Ishikawa (cell line): Measurements from ENCODE around the gene ST6GALNAC4.

Source experiments
- CEBPB ChIP-seq: IDR thresholded peaks from 2 replicates; pipeline ENCODE4 v1.6.1; 2012
- EGR1 ChIP-seq: IDR thresholded peaks from 2 replicates; pipeline ENCODE4 v1.6.1; 2012
- EP300 ChIP-seq: IDR thresholded peaks from 2 replicates; pipeline ENCODE4 v1.6.1; 2012; ENCODE audit warnings: borderline replicate concordance
- NFIC ChIP-seq: IDR thresholded peaks from 2 replicates; pipeline ENCODE4 v1.6.1; 2012
- RAD21 ChIP-seq: IDR thresholded peaks from 2 replicates; pipeline ENCODE4 v1.6.1; 2012; ENCODE audit warnings: low read depth
- TAF1 ChIP-seq: IDR thresholded peaks from 2 replicates; pipeline ENCODE4 v1.6.1; 2012; ENCODE audit warnings: low read depth, mild to moderate bottlenecking
- TCF12 ChIP-seq: IDR thresholded peaks from 2 replicates; pipeline ENCODE4 v1.6.1; 2012; ENCODE audit warnings: low read depth
- YY1 ChIP-seq: IDR thresholded peaks from 2 replicates; pipeline ENCODE4 v1.6.1; 2012; ENCODE audit warnings: low read depth
- ZBTB7A ChIP-seq: IDR thresholded peaks from 2 replicates; pipeline ENCODE4 v1.6.1; 2012; ENCODE audit warnings: low read depth
- TF ChIP-seq, protein P1 (sequence below): IDR thresholded peaks from 2 replicates; pipeline ENCODE4 v1.6.1; 2012
- TF ChIP-seq, protein P2 (sequence below): IDR thresholded peaks from 2 replicates; pipeline ENCODE4 v1.6.1; 2012; ENCODE audit warnings: low read depth, mild to moderate bottlenecking
- TF ChIP-seq, protein P3 (sequence below): IDR thresholded peaks from 2 replicates; pipeline ENCODE4 v1.6.1; 2012

DNA sequence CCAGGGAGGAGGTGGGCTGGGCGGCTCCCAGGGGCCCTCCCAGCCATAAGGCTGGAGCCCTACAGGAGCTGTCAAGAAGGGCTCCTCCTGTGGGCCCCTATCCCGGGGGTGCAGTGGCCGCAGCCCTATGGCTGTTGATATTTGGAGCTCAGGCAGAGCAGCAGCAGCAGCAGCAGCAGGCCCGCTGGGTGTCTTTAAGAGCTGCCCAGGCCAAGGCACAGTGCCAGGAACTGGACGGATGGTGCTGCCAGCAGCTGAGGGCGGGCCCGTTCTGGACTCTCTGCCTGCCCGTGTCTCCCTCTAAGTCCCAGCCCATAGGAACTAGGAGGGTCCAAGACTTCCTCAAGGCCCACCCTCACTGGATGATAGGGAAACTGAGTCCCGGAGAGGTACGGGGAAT lies 43.0 kb downstream of the ST6GALNAC4 start:
- TF ChIP-seq, protein P1, sequence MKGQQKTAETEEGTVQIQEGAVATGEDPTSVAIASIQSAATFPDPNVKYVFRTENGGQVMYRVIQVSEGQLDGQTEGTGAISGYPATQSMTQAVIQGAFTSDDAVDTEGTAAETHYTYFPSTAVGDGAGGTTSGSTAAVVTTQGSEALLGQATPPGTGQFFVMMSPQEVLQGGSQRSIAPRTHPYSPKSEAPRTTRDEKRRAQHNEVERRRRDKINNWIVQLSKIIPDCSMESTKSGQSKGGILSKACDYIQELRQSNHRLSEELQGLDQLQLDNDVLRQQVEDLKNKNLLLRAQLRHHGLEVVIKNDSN: no peak
- TF ChIP-seq TCF12: no peak
- TF ChIP-seq, protein P2, sequence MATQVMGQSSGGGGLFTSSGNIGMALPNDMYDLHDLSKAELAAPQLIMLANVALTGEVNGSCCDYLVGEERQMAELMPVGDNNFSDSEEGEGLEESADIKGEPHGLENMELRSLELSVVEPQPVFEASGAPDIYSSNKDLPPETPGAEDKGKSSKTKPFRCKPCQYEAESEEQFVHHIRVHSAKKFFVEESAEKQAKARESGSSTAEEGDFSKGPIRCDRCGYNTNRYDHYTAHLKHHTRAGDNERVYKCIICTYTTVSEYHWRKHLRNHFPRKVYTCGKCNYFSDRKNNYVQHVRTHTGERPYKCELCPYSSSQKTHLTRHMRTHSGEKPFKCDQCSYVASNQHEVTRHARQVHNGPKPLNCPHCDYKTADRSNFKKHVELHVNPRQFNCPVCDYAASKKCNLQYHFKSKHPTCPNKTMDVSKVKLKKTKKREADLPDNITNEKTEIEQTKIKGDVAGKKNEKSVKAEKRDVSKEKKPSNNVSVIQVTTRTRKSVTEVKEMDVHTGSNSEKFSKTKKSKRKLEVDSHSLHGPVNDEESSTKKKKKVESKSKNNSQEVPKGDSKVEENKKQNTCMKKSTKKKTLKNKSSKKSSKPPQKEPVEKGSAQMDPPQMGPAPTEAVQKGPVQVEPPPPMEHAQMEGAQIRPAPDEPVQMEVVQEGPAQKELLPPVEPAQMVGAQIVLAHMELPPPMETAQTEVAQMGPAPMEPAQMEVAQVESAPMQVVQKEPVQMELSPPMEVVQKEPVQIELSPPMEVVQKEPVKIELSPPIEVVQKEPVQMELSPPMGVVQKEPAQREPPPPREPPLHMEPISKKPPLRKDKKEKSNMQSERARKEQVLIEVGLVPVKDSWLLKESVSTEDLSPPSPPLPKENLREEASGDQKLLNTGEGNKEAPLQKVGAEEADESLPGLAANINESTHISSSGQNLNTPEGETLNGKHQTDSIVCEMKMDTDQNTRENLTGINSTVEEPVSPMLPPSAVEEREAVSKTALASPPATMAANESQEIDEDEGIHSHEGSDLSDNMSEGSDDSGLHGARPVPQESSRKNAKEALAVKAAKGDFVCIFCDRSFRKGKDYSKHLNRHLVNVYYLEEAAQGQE: no peak
- TF ChIP-seq, protein P3, sequence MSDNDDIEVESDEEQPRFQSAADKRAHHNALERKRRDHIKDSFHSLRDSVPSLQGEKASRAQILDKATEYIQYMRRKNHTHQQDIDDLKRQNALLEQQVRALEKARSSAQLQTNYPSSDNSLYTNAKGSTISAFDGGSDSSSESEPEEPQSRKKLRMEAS: no peak
- no peak for TF ChIP-seq NFIC
- no peak for TF ChIP-seq EGR1
- no peak for TF ChIP-seq CEBPB
- no peak for TF ChIP-seq YY1
- no peak for TF ChIP-seq EP300
- TF ChIP-seq TAF1: no peak
- TF ChIP-seq RAD21: no peak
- no peak for TF ChIP-seq ZBTB7A
